SIG-M5 (cell line): ENCODE measurements around the gene MYO1D.

ENCODE experiments used
- DNase-seq: peaks from one replicate; lab custom pipeline; 2025; lab: John Stamatoyannopoulos, UW

The MYO1D gene

DNA sequence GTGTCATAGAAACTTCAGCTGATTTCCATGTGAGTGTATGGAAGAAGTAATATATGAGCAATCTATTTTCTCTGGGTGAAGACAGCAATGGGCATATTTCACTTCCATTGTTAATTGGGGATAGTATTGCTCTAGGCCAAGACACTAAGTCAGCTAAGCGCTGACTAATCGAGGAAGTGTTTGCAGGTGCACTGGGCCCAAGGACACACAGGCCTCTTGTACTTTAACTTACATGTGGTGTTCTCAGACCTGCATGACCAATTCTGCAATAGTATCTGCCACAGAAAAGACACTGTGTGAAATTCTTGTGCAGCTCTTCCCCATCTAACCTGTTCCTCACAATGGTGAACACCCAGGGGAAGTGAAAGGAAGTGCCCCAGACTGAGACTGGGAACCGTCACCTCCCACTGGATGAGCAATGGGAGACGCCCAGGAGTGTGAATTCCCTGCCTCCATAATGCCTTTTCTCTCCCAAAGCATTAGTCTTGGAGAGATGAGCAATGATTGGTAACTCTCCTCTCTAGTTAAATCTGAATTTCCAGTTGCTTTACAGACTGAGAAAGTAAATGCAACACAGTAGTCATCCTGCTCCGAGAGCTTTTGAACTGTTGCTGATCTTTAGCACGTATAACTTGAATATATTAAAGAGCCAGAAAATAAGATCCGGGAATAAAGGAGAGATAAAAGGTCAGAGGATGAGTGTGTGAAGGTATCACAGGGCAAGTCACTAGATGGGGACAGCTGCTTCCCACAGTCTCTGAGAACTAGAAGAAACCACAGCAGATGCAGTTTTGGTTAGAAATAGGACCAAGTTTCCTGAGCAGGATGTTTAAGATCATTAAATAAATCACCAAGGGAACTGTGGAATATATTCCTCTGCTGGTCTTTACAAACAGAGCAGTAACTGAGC is 307.5 kb downstream of the MYO1D start:
- DNase-seq, result no peak

DNA sequence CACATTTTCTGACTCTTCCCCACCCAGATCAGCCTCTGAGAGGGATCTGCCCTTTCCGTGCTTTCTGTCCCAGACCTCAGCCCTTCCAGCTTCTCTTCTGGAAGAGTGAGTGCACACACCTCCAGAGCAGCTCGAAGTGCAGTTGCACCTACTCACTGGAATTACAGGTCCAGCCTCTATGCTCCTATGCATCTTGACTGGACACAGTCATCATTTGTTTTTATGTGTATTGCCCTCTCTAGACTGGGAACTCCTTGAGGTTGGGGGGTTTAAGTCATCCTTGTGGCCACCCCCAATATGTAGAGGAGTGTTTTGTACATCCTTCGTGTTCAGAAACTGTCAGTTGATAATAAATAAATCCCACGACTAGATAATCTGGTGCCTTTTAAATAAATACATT is 308.2 kb downstream of the MYO1D start:
- DNase-seq, result no peak

DNA sequence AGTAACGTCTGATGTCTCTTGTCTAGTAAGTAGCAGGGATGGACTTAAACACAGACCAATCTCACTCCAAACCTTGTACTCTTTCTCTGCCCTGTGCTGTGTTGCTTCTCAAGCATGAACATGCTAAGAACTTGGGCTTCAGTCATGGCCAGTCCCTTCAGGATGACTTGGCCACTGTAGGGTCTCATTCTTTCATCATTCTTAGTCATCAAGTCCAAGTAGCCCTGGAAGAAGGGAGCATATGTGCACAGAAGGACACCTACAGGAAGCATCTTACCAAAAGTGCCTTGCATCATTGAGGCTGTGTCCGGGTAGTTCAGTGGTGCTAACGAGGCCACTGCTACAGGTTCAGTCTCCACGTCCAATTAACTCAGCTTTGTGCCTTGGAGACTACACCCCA is 309.4 kb downstream of the MYO1D start:
- DNase-seq, result no peak

DNA sequence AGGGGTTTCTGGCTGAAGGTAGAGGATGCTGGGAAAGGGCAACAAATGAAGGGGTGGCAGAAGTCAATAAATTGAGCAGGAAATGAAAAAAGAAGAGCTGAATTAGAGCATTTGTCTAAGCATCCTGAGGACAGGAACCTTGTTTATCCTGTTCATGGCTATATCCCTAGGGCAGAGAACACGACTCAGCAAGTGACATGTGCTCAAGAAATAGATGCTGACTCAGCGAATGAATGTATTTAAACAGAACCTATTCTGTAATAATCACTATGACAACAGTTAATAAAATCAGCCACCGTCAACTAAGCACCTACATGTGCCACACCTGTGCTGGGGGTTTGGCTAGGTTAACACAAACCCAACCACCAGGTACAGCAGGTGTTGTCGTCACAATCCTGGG is 309.8 kb downstream of the MYO1D start:
- no peak for DNase-seq

DNA sequence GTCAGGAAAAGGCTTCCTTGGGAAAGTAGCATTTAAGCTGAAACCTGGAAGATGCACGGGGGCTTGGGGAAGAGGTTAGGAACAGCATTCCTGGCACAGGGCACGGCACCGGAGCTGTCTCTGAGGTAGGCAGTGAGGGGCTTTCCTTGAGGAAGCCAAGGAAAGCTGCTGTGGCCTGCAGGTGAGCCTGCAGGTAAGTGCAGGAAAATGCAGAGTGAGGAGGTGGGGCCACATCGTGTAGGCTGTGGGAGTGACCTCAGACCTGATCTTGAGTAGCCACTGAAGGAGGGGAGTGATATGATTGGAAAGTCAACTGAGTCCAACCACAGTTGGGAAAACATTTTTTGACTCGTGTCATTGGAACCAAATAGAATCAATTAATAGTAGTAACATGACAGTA is 310.6 kb downstream of the MYO1D start:
- DNase-seq, result no peak

DNA sequence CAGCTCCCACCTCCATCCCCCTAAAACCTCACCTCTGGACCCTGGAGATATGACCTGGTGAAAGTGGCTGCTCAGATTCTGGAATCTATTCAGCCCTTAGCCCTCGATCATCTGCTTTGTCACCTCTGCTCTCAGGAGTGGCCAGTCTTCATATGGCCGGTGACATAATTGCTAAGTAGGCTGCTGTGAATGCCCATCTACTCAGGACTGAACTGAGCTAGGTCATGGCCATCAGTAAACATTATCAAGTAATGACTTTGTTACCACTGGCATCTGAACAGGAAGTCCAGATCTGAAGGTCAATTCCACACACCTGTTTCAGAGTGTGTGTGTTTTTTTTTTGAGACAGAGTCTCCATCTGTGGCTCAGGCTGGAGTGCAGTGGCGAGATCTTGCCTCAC is 311.5 kb downstream of the MYO1D start:
- DNase-seq, result no peak

DNA sequence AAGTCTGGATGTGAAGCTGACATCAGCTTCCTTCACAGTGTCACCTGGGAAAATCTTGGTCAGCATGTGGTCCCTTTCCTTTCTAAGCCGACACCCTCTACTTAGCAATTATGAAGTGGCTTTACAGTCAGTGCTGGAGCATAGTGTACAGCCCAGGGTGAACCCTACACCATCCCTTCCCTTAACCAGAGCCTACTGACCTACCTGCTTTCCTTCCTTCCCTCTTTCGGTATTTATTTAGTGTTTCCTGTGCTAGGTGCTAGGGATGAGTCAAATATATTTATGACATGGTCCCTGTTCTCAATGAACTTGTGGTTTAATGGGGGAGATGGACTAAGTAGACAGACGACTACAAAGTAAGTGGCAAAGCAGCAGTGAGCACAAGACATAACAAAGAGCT is 312.6 kb downstream of the MYO1D start:
- no peak for DNase-seq

DNA sequence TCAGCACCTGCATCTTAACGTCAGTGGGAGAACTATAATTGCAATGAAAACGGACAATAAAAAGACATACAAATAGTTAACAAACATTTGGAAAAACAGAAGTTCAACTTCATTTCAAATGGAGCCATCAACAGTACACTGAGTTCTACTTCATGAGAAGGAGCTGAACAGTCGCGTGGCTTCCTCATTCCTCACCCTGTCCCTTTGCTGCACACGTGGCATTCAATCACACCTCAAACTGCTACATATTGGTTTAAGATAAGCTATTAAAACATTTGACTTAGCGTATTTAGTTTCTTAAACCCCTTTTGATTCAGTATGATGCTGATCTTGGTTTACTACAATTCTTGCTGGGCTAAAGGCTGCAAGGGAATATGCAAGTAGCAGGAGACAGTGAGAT is 313.3 kb downstream of the MYO1D start:
- DNase-seq, result no peak

DNA sequence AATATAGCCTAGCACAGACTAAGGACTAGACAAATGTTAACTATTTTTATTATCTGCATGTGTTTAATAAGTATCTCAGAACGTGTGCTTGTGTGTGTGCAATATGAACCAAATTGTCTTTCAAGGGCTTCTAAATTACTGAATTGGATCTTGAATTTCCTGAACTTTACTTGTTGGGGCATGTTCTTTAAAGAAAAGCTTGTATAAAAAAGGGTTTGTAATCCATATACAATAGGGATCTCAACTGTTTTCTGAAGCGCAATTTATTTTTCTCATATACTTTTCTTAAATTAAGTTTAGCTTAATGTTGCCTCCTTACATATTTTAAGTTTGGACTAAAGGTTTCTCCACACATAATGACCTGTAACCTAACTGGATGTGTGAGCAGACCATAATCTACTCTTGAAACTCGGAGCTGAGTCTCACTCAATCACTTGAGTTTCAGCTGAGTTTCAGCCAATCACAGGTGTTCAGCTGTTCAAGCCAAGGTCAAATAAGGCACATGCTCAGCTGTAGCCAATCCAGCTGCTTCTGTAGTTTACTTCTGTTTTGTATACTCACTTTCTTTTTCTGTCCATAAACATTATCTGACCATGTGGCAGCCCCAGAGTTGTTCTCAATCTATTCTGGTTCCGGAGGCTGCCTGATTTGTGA is 317.8 kb downstream of the MYO1D start:
- no peak for DNase-seq

DNA sequence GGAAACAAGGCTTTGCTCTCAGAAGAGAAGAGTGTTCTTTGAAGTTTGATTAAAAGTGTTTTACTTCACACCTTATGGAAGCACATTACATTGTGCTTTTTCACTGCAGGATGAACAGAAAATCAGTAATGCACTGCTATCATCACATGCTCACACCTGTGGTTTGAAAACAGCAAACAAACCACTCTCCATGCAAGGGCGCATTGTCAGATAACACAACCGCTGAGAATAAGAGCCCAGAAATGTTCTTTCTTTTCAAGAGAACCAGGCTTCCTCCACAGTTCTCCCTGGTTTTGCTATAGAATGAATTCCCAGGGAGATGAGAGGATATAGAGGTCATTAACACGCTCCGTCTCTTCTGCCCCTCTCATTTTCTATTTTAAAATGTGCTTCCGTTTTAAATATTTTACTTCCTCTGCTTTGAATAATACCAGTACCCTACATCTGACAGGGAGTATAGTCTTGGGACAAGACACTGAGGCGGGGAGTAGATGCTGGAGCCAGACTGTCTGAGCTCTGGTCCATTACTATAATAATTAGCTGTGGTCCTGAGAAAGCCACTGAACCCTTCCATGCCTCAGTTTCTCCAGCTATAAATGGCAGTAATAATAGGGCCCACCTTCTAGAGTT is 318.5 kb downstream of the MYO1D start:
- DNase-seq, result no peak

DNA sequence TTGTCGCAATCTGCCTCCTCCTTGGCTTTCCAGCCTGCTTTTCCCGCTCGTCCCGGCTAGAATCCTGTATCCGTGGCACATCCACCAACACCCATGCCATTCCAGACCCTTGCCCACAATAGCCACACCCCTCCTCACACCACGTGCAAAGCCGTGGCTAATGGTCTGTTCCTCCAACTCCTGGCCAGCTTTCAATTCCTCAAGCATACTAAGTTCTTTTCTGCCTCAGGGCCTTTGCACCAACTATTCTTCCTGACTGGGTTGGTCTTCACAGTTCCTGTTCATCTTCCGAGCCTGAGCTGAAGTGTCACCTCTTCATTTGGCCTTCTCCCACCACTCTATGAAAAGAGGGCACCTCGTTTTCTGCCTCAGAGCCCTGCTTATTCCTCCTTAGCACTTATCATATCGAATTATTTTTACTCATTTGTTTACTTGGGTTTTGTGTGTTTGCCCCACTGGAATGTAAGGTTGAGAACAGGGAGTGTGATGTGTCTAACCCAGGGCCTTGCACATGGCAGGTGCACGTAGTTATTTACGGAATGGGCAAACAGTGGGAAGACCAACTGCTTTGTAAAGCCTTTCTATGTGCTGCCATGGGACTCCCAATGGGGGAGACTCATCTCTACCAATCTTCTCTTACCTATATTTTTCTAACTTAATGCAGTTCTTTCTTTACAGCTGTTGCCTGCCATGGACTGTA is 321.2 kb downstream of the MYO1D start:
- no peak for DNase-seq

DNA sequence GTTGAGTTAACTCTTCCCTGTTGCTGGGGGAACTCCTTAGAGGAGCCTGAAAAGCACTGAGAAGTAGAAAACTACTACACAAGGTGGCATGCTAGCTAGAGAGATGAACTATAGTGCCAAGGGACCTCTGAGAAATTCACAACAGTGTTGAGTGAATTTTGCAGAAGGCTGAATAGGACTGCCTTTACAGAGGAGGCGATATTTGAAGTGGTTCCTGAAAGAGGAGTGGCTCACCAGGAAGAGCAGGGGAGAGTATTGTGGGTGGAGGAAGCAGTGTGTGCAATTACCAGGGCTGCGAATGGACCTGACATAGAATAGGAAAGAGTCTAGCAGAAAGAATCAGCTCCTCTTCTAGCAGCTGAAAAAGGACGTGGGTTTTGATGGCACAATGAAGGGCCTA is 323.8 kb downstream of the MYO1D start:
- no peak for DNase-seq

DNA sequence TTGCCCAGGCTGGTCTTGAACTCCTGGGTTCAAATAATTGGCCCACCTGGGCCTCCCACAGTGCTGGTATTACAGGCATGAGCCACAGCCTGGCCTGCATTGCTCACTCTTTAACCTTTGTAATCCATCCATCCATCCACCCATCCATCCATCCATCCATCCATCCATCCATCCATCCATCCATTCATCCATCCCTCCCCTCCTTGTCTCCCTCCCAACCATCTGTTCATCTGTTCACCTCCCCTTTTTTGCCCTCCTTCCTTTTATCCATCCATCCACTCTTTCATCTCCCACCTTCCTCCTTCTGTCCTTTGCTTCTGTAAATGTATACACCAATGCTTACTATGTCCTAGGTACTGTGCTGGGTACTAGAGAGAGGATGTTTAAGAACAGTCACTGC is 324.6 kb downstream of the MYO1D start:
- no peak for DNase-seq

DNA sequence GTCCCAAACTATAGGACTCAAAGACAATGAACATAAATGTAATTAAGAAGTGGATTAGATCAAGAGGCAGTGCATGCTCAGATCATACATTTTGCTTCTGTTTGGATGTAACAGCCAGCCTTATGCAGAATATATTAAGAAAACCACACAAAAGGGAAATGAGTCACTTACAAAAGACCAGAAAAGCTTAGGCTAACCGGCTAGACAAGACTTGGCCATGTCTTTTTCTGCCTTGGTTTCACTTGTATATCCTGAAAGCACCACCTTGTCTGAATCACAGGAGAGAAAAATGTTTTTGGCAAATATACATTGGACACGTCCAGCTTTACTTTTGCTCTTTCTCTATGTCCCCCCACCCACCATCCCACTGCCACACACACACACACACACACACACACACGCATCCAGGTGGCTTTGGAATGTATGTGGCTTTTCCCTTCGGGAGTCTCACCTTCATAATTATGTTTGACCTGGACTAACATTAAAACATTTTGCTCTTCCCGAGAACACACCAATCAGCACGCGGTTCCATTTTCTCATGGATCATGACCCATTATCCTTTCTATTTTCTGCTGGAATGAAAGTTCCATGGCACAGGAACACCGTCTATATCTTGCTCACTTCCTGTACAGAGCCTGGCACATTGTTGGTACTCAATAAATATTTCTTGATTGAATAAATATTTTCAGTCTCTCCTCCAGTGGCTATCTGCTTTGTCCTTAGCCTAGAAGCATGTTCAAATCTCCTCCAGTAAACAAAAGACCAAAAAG is 325.6 kb downstream of the MYO1D start:
- DNase-seq, result no peak

DNA sequence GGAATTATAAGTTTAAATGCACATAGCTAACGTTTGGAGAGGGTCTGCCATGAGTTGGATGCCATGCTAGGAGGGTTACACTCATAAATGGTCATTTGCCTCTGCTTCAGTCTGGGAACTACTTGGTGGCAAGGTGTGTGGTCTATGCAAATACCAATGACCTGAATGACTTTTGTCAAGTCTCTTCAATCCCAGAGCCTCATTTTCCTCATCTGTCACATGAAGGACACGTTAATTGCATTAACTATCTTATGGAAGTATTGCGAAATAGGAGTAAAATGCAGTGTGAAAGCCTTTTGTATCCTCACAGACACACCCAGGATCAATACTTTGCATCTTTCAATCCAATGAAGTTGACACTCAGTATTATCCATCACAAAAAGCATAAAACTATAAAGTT is 327.4 kb downstream of the MYO1D start:
- no peak for DNase-seq

DNA sequence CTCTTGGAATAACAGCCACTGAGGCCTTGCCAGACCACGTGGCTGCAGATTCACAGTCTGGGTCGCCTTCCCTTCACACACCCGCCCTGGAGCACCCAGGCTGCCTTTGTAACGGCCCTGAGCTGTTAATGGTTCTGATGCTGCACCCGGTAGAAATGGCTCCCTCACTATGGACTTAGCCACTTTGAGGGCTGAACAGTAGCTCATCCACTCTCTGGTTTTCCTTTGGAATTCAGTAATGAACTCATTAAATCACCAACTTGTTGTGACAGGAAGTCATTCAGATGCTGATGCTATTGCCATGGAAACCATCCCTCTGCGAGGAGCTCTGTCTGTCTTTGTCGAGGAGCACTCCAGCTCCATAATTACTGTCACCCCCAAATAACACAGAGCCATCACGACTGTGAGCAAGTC is 330.9 kb downstream of the MYO1D start:
- DNase-seq, result no peak

DNA sequence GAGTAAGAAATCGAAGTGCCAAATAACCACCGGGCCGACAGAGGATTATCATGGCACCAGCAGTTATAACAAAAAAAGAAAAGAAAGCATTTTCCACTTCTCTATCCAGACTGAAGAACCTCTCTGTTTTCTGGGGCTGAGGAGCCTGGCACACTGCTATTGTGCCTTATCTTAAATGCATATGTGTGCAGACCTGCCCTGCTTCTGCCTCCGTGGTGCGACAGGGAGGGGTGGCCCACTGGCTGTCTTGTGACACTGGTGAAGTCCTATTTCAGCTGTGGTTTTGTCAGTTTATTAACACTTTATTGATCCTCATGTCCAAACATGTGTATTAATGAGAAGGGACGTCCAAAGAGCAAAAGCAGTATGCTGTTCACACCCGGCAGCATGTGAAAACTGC is 334.7 kb downstream of the MYO1D start:
- DNase-seq, result no peak

DNA sequence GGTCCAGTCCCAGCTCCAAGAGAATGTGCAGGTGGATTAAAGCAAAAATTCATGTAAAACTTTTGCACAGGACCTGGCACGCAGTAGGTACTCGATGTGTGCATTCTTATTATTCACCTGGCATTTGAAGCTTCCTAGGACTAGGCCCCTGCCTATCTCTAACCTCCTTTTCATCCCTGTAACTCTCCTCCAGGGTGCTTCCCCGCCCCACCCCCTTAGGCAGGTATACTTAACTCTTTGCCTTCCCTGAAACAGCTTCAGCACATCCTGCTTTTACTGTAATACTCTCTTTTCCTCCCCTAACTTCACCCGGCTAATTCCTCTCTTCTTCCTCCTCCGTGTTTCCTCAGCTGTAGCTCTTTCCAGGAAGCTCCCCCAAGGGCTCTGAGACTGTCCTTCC is 335.3 kb downstream of the MYO1D start:
- DNase-seq, result no peak

DNA sequence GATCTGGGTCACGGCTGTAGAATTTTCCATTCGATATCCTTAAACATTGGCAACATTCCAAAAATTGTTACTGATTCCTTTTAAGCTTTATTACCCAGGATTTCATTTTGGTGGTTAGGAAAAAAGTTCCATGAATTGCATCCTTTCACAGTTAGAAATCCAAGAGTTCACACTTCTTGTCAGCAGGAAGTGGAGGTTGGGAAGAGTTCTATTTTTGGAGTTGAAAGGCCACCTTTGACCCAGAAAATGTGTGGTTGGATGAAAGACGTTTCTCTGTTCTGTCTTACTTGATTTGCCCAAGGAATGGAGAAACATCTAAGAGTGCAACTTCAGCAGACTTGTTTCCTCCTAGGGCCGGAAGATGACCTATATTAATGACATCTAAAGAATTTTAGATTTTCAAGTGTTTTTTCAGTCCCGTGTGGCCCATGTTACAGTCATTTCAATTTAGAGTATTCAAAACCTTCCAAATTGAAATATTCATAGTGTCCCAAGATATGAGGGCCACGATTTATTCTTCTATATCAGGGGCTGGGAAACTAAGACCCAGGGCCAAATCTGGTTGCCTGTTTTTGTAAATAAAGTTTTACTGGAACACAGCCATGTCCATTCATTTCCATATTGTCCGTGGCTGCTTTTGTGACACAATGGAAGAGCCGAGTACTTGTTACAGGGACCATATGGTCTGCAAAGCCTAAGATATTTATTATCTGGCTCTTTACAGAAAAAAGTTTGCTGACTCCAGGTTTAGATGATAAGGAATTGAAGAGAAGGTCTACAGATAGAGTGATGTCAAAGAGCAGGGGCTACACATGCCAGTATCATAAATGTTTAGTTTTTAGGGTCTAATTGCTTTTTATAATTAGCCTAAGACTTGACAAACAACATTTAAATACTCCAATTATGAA is 339.9 kb downstream of the MYO1D start:
- DNase-seq, result no peak

DNA sequence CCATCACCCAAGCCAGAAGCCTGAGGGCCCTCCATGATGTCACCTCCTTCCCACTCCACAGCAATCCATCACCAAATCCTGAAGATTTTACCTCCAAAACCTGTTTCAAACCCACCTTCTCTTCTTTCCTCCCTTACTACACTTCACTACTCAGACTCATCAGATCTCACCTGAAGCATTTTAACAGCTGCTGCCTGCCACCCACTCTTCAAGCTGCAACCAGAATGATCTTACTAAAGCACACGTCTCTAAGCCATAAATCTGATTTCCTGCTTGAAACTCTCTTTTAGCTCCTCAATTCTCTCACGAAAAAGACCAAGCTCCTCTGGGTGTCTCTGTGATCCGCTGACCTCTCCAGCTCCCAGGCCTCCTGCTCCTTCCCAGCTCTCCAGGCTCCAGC is 343.6 kb downstream of the MYO1D start:
- no peak for DNase-seq

DNA sequence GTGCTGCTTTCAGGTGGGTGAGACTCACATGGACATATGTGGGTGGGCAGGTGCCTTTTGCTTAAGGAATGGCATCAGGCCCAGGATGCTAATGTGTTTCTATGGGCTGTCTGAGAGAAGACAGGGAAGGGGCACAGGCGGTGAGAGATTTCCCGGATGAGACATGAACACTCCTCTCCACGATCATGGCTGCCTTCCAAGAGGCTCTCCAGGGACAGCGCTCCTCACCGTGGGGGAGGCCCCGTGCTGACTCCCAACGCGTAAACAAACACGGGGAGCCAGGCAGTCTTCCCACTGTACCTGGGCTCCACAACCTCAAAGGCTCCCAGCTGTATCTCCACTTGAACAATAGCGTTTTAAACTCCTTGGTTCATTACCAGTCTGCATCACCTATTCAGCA is 347.3 kb downstream of the MYO1D start:
- DNase-seq, result no peak
